GM19351 (cell line): Measurements from ENCODE around the gene CCDC184.
"Not testable (repeated sequence)": the region's sequence is repeated elsewhere in the genome, so short reads cannot be mapped to it uniquely, and the experiment has no call there.

Experiments used
- ATAC-seq: cut with Tn5 transposase; IDR thresholded peaks from one replicate; pipeline ENCODE4 v1.9.1; 2021; ENCODE audit warnings: mild to moderate bottlenecking, moderate library complexity; ENCODE audit not compliant: unreplicated experiment

The CCDC184 gene

DNA sequence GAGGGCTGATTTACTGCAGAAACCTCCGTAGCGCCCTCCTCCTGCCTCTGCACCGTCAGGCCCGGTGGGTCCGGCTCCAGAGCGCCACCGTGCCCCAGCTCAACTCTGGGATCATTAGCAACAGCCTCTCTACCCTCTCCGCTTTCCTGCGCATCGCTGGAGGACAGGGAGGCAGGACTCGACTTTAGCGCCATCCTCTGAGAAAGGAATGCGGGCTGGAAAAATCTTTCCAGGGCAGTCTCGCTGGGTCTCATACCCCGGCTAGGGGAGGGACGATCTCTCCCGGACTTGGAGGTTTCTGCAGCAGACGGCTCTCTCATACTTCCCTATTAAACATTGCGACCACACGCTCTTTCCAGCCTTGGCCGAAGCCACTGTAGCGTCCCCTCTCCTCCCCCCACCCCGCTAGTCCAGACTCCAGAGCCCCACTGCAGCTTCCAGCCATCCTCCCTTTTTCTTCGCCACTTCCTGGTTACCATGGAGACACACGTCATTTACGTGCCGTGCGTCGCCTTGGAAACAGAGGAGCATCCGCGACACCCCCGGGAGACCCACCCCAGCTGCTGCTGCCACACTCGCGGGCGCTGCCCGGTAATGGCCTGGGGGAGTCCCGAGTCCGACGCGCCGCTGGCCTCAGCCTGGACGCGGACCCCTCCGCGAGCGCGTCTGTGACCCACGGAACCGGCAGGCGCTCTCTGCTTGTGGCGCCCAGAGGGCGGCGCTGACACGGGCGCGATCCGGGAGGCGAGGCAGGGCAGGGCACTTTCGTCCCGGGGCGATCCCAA is at the start of gene CCDC184:
TSS of gene CCDC184 (plus strand) at position 554 of the 785 bp plus-strand sequence. CDS start 479 bp downstream, outside the sequence.
- peak; percentile 69 for ATAC-seq

GRCh38 chr12:48135027-48135426 is 48.4 kb upstream of the CCDC184 start:
- ATAC-seq = no peak

GRCh38 chr12:48142818-48143674 is 40.4 kb upstream of the CCDC184 start:
- ATAC-seq = no peak

- ATAC-seq = no peak
These were observed 39.5 kb upstream of the CCDC184 start for GRCh38 chr12:48143898-48144297.

GRCh38 chr12:48145981-48146380 is 37.5 kb upstream of the CCDC184 start:
- ATAC-seq = no peak

- no peak for ATAC-seq
These were observed 32.2 kb upstream of the CCDC184 start for GRCh38 chr12:48151103-48151771.

GRCh38 chr12:48155786-48156185 is 27.7 kb upstream of the CCDC184 start:
- not testable (repeated sequence) for ATAC-seq

GRCh38 chr12:48156652-48157017 is 26.8 kb upstream of the CCDC184 start:
- no peak for ATAC-seq

DNA sequence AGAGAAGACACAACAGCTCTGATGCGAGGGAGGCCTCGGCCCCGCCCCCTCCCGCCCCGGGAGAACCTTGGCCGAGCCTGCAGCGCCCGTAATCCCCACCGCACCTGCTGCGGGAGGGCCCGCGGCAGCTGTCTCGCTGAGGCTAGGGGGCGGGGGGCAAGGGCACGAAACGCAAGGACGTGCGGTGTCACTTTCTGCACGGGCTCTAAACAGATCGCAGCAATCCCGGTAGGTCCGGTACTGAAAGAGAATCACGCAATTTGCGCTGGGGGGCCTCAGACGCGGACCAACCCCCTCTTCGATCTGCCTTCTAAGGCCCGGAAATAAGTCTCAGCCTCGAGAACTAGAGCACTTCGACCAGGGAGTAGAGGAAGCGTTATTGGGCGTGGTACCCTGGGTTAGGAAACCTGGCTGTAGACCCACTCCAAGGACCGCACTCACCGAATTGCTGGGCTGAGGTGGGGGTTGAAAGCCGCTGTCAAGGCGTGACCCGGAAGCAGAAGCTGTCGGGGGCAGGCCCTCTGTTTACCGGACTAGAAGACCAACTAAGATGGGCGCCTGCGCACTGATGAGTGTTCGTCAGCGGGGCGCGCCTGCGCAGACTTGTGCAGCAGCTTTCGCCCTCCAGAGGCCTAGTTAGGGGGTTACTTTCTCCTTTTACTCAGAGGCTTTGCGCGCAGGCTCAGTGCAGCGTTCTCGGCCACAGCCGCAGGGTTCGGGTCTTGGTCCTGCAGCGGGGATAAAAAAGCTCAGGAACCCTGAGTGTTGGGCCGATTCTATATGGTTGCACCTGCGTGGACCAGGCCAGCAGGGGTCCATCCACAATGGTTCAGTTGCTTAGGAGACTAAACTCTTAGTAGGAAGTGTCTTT is 26.2 kb upstream of the CCDC184 start, which contains the start of gene ASB8:
TSS of gene ASB8 (minus strand) at position 498 of the 871 bp plus-strand sequence. CDS start 4,019 bp downstream, outside the sequence.
- peak; percentile 86 for ATAC-seq

DNA sequence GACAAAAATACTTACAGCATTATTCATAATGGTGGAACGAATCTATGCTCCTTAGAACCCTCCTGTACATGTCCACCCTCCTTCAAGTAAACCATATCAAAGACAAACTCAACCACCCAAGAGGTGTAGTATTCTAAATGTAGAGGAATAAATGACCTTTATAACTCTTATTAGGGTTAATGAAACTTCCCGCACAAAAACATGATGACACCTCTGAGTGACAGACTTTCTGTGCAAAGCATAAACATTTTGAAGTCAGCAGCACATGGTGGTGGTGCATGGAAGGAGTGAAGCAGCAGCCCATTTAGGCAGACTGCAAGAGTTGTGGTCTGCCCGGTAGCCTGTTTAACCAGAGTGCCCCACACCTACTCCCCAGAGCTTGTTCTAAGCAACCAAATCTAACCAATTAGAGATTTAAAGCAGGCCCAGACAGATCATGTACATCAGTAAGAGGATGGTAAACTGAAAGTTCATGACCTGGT is 25.5 kb upstream of the CCDC184 start:
- ATAC-seq = no peak

- ATAC-seq = no peak
These were observed 23.4 kb upstream of the CCDC184 start for GRCh38 chr12:48160046-48160445.

DNA sequence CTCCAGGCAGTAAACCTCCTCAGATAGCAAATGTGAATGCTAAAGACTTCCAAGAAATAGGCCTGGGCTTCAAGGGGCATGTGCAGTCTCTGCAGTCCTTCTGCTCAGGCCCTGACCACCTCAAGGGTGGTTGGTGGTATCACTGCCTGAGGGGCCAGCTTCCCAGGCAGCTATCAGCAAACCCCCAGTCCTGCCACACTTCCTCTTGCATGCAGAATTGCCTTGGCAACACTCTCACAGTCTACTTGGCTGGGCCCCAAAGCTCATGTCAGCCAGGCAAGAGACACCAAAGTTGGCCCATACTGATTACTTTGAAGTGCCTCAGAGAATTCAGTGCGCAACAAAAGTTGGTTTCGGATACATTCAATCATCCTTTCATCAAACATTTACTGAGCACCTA is 22.6 kb upstream of the CCDC184 start:
- ATAC-seq = no peak

GRCh38 chr12:48163150-48163747 is 20.2 kb upstream of the CCDC184 start:
- no peak for ATAC-seq

GRCh38 chr12:48164451-48164850 is 19.0 kb upstream of the CCDC184 start:
- no peak for ATAC-seq

- peak; percentile 50 for ATAC-seq
These were observed 18.1 kb upstream of the CCDC184 start for GRCh38 chr12:48165089-48165981.

DNA sequence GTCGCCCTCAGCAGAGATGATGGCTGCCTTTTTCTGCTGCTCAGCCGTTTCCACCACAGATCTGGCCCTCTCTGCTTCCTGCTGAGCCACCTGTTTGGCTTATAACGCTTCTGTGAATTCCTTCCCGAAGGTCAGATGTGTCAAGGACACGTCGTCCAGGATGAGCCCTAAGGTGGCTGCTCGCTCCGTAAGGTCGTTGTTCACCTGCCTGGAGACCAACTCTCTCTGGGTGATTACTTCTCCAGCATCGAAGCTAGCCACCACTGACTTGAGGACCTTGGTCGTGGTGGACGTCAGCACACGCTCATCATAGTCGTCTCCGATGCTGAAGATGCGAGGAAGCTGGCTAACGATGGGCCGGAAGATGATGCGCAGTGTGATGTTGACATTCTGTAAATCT is 14.4 kb upstream of the CCDC184 start:
- no peak for ATAC-seq

DNA sequence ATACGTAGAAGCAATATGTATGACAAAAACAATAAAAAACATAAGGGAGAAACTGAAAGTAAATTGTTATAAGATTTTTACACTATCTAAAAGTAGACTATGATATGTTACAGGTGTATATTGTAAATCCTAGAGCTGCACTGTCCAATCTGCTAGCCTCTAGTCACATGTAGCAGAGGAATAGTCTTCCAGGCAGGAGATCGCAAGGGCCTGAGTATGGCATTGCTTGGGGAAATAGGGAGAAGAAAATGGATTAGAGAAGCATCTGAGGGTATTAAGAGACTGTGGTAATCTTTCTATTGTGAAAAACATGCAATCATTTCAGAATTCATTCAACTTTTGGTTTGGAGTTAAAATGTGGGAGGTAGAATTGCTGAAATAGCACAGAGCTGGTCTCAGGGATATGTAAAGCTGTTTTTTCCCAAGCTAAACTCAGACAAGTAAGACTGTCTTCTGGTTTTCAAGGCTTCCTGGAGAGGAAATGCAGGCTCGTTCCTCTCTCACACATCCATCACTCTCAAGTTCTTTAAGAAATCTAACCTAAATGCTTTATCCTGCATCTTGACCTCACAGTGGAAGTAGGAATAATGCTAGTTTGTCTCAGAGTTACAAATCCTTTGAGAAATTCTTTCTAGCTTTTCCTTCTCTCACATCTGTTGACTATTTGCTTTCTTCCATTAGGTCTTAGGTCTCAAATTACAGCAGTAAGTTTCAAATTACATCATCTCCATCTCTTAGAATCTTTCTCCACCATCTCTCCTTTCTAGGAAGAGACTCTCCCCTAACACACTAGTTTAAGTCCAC is 7.6 kb upstream of the CCDC184 start:
- no peak for ATAC-seq

DNA sequence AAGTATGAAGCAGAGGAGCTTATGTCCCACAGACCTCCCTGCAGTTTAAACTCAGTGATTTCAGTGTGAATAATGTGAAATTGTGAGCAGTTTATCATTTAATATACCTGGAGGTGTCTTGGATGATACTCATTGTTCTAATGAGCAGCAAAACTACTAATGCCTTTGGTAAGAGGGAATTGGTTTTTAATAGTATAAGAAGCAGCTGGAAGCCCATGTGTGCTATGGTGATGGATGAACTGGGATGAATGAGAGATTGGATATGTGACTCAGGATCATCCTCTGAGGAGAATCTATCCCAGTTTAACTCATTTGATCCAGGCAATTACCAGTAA is 7.1 kb upstream of the CCDC184 start:
- no peak for ATAC-seq
